ENCODE results near the gene JMY.

Gene JMY

GRCh38 chr5:79301046-79301712 is 65.2 kb downstream of the JMY start:
- no peak for DNase-seq

- no peak for DNase-seq
These were observed 66.5 kb downstream of the JMY start for GRCh38 chr5:79302454-79302853.

DNA sequence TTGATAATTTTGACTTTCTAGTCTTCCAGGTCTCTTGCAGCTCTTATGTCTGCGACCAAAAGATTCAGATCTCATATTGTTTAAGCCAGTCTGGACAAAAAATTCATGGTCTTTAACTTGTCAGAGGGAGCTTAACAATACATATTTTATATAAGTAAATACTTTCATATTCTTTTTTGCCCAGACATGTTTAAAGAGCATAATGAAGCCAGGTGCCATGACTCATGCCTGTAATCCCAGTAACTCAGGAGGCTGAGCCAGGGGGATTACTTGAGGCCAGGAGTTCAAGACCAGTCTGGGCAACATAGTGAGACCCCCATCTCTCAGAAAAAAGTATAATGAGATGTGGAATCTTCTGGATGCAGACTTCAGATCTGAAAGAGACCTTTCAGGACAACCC is 69.8 kb downstream of the JMY start:
- DNase-seq: no peak

DNA sequence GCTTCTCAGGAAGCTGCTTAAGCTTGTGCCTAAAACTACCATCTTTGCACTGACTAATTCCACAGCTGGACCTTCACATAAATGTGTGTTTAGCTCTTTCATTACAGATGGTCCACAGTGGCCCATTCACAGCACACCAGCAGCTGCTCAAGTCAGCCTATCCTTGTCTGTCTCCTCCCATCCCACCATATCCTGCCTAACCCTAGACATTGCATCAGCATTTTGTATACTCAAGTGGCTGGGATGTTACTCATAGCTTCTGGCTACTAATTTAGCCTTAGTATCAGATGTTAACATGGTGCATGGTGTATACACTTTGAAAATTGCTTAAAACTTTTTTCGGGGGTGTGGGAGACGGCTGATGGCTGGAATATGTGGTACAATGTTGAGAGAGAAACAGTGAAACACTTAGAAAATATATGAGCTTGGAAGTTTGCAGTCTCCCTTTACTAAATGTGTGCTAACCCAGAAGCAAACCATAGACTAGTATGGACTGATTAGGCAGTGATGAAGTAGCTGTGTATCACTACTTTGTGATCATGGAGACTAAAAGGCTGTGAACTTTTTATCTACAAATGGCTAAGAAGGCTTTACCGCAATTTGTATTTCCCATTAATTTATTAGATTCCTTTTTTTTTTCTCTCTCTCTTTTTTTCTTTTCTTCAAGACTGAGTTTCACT is 83.1 kb downstream of the JMY start:
- no peak for DNase-seq

DNA sequence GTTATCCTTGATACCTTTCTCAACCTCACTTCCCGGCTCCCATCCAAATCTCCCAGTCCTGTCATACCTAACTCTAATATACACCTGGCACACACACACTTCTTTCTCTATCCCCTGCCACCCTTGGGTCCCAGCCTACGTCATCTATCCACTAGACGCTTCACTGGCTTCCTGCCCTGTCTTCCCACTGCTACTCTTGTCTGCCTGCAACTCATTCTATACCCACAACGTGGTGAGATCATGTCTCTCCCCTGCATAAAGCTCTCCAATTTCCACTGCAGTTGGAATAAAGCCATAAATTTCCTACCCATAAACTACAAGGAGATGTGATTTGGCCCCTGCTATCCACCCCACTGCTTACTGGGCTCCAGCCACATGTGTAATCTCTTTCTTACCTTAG is 93.5 kb downstream of the JMY start:
- DNase-seq: no peak

DNA sequence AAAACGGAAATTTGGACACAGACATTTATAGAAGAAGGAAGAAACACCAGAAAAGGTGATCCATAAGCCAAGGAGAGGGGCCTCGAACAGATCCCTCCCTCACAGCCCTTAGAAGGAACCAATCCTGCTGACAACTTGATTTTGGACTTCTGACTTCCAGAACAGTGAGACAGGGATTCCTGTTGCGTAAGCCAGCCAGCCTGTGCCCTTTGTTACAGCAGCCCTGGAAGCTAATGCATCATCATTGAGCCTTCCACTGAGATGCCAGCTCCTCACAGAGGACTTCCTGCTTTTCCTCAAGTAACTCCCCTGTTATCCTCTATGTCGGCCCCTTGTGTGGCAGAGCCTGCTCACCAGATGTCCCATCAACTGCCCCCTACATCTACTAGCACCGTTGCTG is 94.1 kb downstream of the JMY start:
- DNase-seq: no peak

DNA sequence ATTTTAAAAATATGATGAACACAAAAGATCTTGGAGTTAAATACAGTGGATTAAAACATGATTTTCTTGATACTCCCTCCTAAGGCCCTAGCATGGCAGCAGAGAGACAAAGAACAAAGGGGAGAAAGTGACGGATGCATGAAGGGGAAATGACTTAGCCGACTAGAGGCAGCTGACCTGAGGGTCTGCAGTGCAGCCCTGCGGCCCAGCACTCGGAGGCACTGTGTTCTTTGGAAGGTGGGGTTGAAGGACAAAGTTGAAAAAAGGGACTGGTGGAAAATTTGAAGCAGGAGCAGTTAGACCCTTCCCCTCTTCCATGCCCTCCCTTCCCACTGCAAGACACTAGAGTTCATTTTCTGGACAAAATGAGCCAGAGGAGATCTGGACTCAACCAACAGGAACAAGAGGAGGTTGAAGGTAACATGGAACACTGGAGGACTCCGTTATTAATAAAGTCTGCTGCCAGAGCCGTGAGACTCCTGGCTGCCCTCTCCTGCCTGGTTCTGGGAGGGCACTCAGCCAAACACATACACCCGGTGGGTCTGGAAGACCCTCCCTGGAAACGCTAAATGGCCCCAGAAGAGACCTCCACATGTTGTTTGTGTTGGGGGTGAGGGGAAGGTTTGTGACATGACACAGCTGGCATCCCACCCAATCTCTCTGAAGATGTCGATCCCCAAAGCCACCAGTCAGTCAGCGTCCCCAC is 98.1 kb downstream of the JMY start:
- DNase-seq: no peak

GRCh38 chr5:79346420-79346824 is 110.5 kb downstream of the JMY start:
- no peak for DNase-seq

DNA sequence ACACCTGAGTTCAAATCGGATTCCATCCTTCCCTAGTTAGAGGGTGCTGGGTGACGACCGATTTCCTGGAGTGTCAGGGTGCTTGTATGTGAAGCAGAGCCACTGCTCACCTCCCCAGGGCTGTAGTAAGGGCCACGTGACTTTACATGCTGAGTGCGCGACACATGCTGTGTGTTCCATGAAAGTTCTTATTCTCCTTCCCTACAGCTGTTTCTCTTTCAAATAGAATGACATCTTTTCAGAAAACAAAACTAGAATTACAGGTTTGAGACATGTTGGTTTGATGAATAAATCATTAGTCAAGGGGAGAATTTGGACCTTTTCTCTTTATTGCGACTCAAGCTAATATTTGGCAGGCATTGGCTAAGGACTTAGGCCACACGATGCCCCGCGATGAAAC is 113.1 kb downstream of the JMY start:
- no peak for DNase-seq

- no peak for DNase-seq
These were observed 114.0 kb downstream of the JMY start for GRCh38 chr5:79349881-79350280.

- no peak for DNase-seq
These were observed 121.5 kb downstream of the JMY start for GRCh38 chr5:79357398-79357797.
